Eye (tissue), 1 donor: Measurements from ENCODE around the gene C2CD4C.
"Not testable (repeated sequence)": the region's sequence is repeated elsewhere in the genome, so short reads cannot be mapped to it uniquely, and the experiment has no call there.

Source experiments
- DNase-seq: peaks from one replicate; pipeline ENCODE4 v3.0.0-alpha.2; 2015

C2CD4C gene

GRCh38 chr19:398719-399118, 10.2 kb downstream of the C2CD4C start:
- no peak for DNase-seq

- no peak for DNase-seq
These were observed 10.8 kb downstream of the C2CD4C start for GRCh38 chr19:397941-398706.

DNA sequence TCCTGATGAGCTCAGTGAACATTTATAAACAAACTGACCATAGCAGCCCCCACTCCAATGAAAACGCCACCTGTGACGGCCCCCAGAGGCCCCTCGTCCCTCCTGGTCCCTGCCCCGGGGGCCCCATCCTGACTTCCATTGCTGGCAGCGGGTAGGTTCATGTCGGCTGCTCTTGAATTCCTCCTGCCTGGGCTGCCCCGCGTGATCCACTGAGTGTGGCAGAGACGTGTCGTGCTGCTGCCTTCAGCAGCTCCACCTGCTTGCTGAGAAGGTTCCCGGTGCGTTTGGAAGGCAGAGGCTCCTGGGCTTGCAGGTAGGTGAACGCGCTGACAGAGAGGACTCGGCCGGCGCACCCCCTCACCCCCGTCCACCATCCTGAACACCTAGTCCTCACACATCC, 11.6 kb downstream of the C2CD4C start:
- DNase-seq: no peak

DNA sequence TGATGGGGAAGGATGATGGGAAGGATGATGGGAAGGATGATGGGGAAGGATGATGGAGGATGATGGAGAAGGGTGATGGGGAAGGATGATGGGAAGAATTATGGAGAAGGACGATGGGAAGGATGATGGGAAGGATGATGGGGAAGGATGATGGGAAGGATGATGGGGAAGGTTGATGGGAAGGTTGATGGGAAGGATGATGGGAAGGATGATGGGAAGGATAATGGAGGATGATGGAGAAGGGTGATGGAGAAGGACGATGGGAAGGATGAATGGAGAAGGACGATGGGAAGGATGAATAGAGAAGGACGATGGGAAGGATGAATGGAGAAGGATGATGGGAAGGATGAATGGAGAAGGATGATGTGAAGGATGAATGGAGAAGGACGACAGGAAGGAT, 13.5 kb downstream of the C2CD4C start:
- DNase-seq: no peak

GRCh38 chr19:394857-395256, 14.1 kb downstream of the C2CD4C start:
- DNase-seq: not testable (repeated sequence)

DNA sequence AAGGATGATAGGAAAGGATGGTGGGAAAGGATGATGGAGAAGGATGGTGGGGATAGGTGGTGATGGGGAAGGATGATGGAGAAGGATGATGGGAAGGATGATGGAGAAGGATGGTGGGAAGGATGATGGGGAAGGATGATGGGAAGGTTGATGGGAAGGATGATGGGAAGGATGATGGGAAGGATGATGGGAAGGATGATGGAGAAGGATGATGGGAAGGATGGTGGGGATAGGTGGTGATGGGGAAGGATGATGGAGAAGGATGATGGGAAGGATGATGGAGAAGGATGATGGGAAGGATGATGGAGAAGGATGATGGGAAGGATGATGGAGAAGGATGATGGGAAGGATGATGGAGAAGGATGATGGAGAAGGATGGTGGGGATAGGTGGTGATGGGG, 15.4 kb downstream of the C2CD4C start:
- not testable (repeated sequence) for DNase-seq

GRCh38 chr19:392375-392970, 16.5 kb downstream of the C2CD4C start:
- DNase-seq: no peak

DNA sequence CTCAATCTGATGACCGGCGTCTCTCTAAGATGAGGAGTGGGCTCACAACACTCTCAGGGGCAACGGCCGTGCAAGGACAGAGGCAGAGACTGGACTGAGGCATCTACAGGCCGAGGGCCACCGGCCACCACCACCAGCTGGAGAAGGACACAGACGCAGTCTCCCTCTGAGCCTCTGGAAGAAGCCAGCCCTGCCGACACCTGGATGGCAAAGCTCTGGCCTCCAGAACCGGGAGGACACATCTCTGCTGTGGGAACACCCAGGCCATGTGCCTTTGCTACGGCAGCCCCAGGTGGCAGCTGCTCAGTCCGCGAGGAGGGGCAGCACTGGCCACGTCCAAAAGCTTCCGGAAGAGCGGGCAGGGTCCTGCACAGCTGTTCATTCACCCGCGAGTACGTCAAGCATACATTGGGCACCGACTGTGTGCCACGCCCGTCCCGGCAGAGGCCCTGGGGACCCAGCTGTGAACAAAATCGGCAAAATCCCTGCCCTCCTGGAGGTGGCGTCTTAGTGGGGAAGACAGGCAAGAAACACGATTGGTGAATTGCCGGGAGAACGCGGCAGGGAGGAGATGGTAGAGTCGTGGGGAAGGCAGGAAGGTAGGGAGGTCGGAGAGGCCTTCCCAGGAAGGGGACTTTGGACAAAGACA, 17.1 kb downstream of the C2CD4C start:
- DNase-seq: no peak

- DNase-seq: no peak
These were observed 17.8 kb downstream of the C2CD4C start for GRCh38 chr19:391207-391557.

DNA sequence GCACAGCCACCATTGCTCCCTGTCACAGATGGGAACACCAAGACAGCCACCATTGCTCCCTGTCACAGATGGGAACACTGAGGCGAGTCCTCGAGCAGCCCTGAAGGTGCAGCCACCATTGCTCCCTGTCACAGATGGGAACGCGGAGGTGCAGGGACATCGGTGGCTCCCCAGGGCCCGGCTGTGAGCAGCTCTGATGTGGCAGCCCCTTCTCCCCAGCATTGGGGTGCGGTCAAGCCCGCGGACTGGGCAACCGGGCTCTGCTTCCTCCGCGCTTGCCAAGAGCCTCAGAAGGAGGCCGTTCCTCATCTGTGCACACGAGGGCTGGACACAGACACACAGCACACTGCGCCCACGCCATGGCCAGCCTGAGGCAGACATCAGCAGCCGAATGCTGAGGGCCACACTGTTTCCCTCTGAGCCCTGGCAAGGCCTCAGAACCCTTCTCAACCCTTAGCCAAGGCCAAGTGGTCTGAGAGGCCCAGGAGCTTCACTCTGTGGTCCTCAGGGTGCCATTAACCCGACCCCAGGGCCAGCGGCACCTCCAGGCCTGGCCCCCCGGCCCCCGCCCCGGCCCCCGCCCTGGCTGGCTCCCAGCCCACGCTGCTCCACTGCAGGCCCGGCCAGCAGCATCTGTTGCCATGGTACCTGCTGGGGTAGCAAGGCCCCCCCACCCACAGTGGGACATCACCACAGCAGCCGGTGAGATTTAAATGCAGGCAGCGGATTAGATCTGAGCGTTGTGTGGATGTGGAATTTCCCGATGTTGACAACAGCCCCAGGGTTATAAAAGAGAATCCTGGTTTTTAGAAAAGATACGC, 18.4 kb downstream of the C2CD4C start:
- DNase-seq: no peak

GRCh38 chr19:389935-390289, 19.0 kb downstream of the C2CD4C start:
- no peak for DNase-seq

GRCh38 chr19:389255-389934, 19.6 kb downstream of the C2CD4C start:
- DNase-seq: no peak

DNA sequence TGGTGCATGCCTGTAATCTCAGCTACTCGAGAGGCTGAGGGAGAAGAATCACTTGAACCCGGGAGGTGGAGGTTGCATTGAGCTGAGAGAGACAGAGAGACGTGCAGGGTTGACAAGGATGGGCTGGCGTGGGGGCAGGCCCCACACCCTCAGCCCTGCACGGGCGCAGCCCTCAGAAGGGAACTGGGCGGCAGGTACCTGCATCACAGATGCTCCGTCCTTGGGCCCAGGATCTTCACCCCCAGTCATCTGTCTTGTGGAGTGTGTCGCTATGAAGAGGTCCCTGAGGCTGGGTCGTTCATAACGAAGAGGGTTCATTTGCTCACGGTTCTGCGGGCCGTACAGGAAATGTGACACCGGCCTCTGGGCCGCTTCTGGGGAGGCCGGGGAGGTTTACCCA, 20.3 kb downstream of the C2CD4C start:
- DNase-seq: no peak

DNA sequence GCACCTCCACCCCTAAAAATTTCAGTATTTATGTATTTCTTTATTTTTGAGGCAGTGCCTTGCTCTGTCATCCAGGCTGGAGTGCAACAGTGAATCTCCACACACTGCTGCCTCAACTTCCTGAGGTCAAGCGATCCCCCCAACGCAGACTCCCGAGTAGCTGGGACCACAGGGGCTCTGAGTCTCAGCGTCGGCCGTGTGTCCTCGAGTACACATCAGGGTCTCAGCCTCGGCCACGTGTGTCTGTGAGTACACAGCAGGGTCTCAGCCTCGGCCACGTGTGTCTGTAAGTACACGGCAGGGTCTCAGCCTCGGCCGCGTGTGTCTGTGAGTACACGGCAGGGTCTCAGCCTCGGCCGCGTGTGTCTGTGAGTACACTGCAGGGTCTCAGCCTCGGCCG, 21.2 kb downstream of the C2CD4C start:
- no peak for DNase-seq

GRCh38 chr19:386632-387301, 22.2 kb downstream of the C2CD4C start:
- DNase-seq: peak; percentile 55

GRCh38 chr19:386189-386588, 22.8 kb downstream of the C2CD4C start:
- DNase-seq: not testable (repeated sequence)

DNA sequence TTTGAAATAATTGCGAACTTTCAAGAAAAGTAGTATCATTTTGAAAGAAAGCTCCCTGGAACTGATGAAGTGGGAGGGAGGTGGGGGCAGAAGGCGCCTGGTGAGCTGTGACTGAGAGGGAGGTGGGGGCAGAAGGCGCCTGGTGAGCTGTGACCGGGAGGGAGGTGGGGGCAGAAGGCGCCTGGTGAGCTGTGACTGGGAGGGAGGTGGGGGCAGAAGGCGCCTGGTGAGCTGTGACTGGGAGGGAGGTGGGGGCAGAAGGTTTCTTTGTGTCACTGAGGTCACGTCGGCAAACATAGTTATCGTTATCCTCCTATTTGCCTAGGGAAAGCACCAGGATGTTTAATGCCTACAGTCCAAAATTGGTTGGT, 24.2 kb downstream of the C2CD4C start:
- DNase-seq: no peak

DNA sequence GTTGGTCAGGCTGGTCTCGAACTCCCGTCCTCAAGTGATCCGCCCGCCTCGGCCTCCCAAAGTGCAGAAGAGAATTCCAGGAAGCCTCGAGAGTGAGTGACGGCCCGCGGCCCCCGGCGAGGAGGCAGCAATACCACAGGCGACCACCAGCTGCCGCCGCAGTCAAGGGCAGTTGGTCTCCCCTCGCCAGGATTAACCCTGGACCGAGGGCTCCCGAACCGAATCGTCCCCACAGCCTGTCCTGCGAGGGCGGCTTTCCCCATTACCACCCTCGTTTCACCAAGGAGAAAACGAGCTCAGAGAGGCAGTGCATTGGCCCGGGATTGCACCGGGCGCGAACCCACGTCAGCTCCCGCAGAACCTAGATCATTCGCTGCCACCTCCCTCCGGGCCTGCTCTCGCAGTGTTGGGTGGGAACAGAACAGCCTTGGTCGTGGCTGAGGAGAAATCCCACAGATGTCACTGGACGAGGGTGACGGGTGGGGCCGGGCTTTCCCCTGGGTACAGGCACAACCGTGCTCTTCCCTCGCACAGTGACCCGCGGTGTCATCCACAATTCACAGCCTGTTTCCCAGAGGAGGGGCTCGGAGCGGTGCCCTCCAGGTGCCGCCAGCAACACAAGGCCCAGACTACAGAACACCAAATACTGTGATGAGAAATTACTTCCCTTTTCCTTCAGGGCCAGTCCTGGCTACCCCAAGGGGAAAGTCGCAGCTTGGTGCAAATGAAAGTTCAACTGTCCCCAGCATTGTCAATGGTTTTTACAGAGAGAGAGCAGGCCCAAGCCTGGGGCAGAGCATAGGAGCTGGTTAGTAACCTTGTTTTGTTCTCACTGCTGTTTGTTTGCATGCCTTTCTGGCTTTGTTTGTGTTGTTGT, 24.8 kb downstream of the C2CD4C start:
- DNase-seq: peak; percentile 67

GRCh38 chr19:383040-383439, 25.9 kb downstream of the C2CD4C start:
- DNase-seq: no peak

GRCh38 chr19:382578-382977, 26.4 kb downstream of the C2CD4C start:
- DNase-seq: not testable (repeated sequence)

DNA sequence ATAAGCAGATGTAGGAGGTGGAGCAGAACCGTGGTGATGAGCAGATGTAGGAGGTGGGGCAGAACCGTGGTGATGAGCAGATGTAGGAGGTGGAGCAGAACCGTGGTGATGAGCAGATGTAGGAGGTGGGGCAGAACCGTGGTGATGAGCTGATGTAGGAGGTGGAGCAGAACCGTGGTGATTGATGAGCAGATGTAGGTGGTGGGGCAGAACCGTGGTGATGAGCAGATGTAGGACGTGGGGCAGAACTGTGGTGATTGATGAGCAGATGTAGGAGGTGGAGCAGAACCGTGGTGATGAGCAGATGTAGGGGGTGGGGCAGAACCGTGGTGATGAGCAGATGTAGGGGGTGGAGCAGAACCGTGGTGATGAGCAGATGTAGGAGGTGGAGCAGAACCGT, 27.0 kb downstream of the C2CD4C start:
- DNase-seq: not testable (repeated sequence)
